HFF-Myc (cell line): ENCODE data around the gene STAG2.
A peak's percentile ranks its signal among the peaks of the same experiment; 100 is the strongest.

Experiments used
- DNase-seq: peaks from one replicate; pipeline ENCODE4 v3.0.0-alpha.2; 2011; ENCODE audit warnings: low read depth; ENCODE audit errors: extremely low read depth
- H3K4me3 ChIP-seq: replicated peaks from 2 replicates; pipeline ENCODE4 v1.5.1; 2011; ENCODE audit warnings: low read depth, mild to moderate bottlenecking, control low read depth, low read length
- CTCF ChIP-seq: IDR thresholded peaks from 2 replicates; pipeline ENCODE4 v1.5.1; 2012; ENCODE audit warnings: mild to moderate bottlenecking, low read depth, low read length, control low read depth; ENCODE audit errors: missing control alignments

Gene STAG2

GRCh38 chrX:124018023-124018422 is 56.5 kb downstream of the STAG2 start:
- H3K4me3 ChIP-seq = no peak overlapping the region
- no peak for TF ChIP-seq CTCF
- DNase-seq = no peak

GRCh38 chrX:124023838-124024238 is 62.3 kb downstream of the STAG2 start:
- no peak for TF ChIP-seq CTCF
- no peak for DNase-seq

GRCh38 chrX:124026529-124026928 is 65.0 kb downstream of the STAG2 start:
- H3K4me3 ChIP-seq = no peak overlapping the region
- DNase-seq = no peak
- TF ChIP-seq CTCF = no peak

More at GRCh38 chrX:124023838-124024238, 62.3 kb downstream of the STAG2 start:
- no peak overlapping the region for H3K4me3 ChIP-seq

DNA sequence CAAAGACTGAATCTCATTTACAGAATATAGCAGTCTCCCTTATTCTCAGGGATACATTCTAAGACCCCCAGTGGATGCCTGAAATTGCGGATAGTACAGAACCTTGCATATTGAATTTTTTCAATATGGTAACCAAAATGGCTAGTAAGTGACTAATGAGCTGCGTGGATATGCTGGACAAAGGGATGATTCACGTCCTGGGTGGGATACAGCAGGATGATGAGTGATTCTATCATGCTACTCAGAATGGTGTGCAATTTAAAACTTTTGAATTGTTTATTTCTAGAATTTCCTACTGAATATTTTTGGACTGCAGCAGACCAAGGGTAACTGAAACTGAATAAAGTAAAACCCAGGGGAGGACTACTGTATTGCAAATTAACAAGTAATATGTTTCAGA is 66.7 kb downstream of the STAG2 start:
- no peak for DNase-seq
- no peak for TF ChIP-seq CTCF
- no peak overlapping the region for H3K4me3 ChIP-seq

- no peak for DNase-seq
- no peak for TF ChIP-seq CTCF
- H3K4me3 ChIP-seq = no peak overlapping the region
These were observed 69.0 kb downstream of the STAG2 start for GRCh38 chrX:124030520-124030919.

DNA sequence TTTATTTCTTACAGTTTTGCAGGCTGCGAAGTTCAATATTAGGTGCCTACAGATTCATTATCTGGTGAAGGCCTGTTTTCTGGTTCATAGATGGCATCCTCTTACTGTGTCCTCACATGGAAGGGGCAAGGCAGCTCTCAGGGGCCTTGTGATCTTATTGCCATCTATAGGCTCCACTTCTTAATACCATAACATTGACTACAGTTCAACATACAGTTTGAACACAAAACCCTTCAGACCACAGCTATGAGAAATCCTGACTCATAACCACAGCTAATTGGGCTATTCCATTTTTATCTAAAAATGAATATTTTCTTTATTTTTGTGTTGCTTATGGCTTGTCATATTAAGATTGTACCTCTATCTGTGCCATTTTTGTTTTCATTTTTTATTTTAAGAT is 72.3 kb downstream of the STAG2 start:
- TF ChIP-seq CTCF = no peak
- DNase-seq = peak; percentile 3

GRCh38 chrX:124035657-124036056 is 74.2 kb downstream of the STAG2 start:
- no peak for TF ChIP-seq CTCF
- no peak for DNase-seq
- H3K4me3 ChIP-seq = no peak overlapping the region

More for the DNA sequence above, 72.3 kb downstream of the STAG2 start:
- no peak overlapping the region for H3K4me3 ChIP-seq
